ENCODE measurements around the gene FOSL1.
"Not testable (repeated sequence)": the region's sequence is repeated elsewhere in the genome, so short reads cannot be mapped to it uniquely, and the experiment has no call there.

Gene FOSL1

DNA sequence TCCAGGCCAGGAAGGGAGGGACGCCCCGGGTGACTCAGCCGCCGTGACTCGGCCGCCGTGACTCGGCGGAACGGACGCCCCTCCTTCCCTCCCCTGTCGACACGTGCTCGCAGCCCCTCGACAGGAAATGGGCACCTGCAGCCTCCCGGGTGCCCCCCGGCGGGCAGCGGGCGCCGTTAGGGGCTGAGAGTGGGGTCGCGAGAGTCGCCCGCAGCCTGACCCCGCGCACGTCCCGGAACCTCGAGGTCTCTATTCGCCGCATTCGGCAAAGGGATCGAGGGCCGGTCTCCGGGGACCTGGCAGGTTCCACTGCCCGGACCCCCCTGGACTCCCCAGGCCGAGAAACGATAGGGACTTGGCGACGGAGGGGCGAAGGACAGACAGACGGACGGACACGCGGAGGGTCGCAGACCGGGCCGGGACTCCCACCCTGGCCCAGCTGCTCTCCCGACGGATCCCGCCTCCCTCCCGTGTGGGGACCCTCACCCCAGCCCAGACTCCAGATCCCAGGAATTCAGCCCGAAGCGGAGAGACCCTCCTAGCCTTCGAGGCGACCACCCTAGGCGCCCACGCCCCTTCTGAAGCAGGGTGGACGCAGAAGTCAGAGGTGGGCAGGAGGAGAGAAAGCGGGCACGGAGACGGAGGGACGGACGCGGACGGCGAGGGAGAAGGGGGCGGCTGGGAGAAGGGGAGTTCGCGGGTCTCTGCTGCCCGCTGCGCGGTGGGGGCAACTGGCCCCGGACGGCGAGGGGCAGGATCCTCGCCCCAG is 648 bp downstream of the FOSL1 start:
- Histone ChIP-seq H3K4me3 (ENCODE audit: low read length) (peak overlapping the region; percentile 37), H3K27me3 (ENCODE audit: insufficient read depth, low read length) (peaks cover 21% of the 10 kb centered on the region), H3K36me3 (ENCODE audit: insufficient read depth, low read length) (no peaks in the 10 kb centered on the region), H2AFZ (ENCODE audit: low read depth, low read length) (peak overlapping the region; percentile 59), H3K9me3 (ENCODE audit: low read length) (no peaks in the 10 kb centered on the region), H3K4me1 (ENCODE audit: insufficient read depth, low read length) (peaks cover 13% of the 10 kb centered on the region)

GRCh38 chr11:65898656-65899355 is 1.4 kb downstream of the FOSL1 start:
- Histone ChIP-seq H2AFZ (ENCODE audit: low read depth, low read length) (no peak overlapping the region), H3K36me3 (ENCODE audit: insufficient read depth, low read length) (no peaks in the 10 kb centered on the region), H3K4me1 (ENCODE audit: insufficient read depth, low read length) (peaks cover 13% of the 10 kb centered on the region), H3K4me3 (ENCODE audit: low read length) (no peak overlapping the region), H3K27me3 (ENCODE audit: insufficient read depth, low read length) (peaks cover 21% of the 10 kb centered on the region), H3K9me3 (ENCODE audit: low read length) (no peaks in the 10 kb centered on the region)

DNA sequence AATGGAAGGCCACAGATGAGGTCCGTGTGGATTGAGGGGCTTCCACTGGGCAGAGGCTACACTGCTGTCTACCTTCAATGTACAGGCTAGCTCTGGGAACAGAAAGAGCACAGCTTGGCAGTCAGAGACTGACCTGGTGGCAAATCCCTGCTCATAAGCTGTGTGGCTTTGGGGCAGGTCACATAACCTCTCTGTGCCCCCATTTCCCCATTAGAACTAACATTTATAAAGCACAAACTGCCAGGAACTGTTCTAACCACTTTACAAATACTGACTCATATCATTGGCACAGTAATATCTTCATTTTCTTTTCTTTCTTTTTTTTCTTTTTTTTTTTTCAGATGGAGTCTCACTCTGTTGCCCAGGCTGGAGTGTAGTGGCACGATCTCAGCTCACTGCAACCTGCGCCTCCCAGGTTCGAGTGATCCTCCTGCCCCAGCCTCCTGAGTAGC is 3.1 kb downstream of the FOSL1 start:
- no peaks in the 10 kb centered on the region for H3K36me3 ChIP-seq (ENCODE audit: insufficient read depth, low read length)
- no peak overlapping the region for H3K4me3 ChIP-seq (ENCODE audit: low read length)
- peaks cover 16% of the 10 kb centered on the region for H3K27me3 ChIP-seq (ENCODE audit: insufficient read depth, low read length)

GRCh38 chr11:65896034-65896999 is 3.9 kb downstream of the FOSL1 start:
- Histone ChIP-seq H2AFZ (ENCODE audit: low read depth, low read length) (no peak overlapping the region), H3K27me3 (ENCODE audit: insufficient read depth, low read length) (peaks cover 13% of the 10 kb centered on the region), H3K9me3 (ENCODE audit: low read length) (no peaks in the 10 kb centered on the region), H3K36me3 (ENCODE audit: insufficient read depth, low read length) (no peaks in the 10 kb centered on the region), H3K4me1 (ENCODE audit: insufficient read depth, low read length) (peaks cover 10% of the 10 kb centered on the region), H3K4me3 (ENCODE audit: low read length) (no peak overlapping the region)

More for the DNA sequence above, 3.1 kb downstream of the FOSL1 start:
- Histone ChIP-seq H3K4me1 (ENCODE audit: insufficient read depth, low read length) (peaks cover 3% of the 10 kb centered on the region), H2AFZ (ENCODE audit: low read depth, low read length) (no peak overlapping the region), H3K9me3 (ENCODE audit: low read length) (no peaks in the 10 kb centered on the region)

GRCh38 chr11:65895482-65895981 is 4.7 kb downstream of the FOSL1 start:
- Histone ChIP-seq H2AFZ (ENCODE audit: low read depth, low read length) (no peak overlapping the region), H3K9me3 (ENCODE audit: low read length) (no peaks in the 10 kb centered on the region), H3K27me3 (ENCODE audit: insufficient read depth, low read length) (peaks cover 9% of the 10 kb centered on the region), H3K36me3 (ENCODE audit: insufficient read depth, low read length) (no peaks in the 10 kb centered on the region), H3K4me3 (ENCODE audit: low read length) (no peak overlapping the region), H3K4me1 (ENCODE audit: insufficient read depth, low read length) (peaks cover 12% of the 10 kb centered on the region)

DNA sequence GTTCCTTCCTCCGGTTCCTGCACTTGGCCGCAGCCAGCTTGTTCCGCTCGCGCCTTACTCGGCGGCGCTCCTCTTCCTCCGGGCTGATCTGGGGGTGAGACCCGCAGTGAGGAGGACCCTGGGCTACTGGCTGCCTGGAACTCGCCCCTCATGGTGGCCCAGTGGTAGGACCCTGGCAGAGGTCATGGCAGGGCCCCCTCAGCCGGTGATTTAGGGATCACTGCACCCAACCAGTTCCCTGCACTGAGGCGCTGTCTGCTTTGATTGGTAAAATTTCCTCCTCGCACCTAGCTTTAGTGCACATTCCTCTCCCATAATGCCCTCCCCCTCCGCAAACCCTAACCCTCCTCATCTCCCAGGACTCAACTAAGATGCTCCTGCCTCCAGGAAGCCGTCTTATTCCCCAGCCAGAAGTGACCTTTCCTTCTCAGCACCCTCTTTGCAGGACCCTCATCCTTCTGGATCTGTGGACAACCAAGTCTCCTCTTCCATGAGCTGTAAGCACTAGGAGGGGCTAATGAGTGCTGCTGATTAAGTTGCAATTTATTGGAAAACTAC is 6.1 kb downstream of the FOSL1 start:
- Histone ChIP-seq H3K4me3 (ENCODE audit: low read length) (no peak overlapping the region), H3K9me3 (ENCODE audit: low read length) (no peaks in the 10 kb centered on the region), H2AFZ (ENCODE audit: low read depth, low read length) (no peak overlapping the region), H3K36me3 (ENCODE audit: insufficient read depth, low read length) (no peaks in the 10 kb centered on the region), H3K4me1 (ENCODE audit: insufficient read depth, low read length) (peaks cover 22% of the 10 kb centered on the region), H3K27me3 (ENCODE audit: insufficient read depth, low read length) (no peaks in the 10 kb centered on the region)

- peaks cover 28% of the 10 kb centered on the region for H3K4me1 ChIP-seq (ENCODE audit: insufficient read depth, low read length)
- no peaks in the 10 kb centered on the region for H3K9me3 ChIP-seq (ENCODE audit: low read length)
- no peak overlapping the region for H2AFZ ChIP-seq (ENCODE audit: low read depth, low read length)
- no peaks in the 10 kb centered on the region for H3K27me3 ChIP-seq (ENCODE audit: insufficient read depth, low read length)
- no peak overlapping the region for H3K4me3 ChIP-seq (ENCODE audit: low read length)
- H3K36me3 ChIP-seq (ENCODE audit: insufficient read depth, low read length) = no peaks in the 10 kb centered on the region
Measured at GRCh38 chr11:65892661-65893317, 7.4 kb downstream of the FOSL1 start.

DNA sequence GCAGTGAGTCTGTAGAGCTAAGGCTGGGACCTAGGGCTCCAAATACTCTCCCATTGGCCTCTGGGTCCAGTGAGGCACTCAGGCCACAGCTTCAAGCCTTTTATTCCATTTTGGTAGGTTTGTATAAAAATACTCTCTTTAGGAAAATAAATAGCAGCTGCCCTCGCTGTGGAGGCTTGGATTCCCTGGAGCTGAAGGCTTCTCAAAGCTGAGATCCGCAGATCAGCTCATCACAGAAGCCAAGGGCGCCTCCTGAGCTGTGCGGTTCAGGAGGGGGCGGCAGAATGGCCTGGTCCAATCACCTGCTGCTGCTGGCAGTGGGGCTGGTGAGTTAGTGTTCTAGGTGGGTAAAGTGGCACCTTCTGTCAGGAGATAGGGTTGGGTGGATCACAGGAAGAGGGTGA is 8.0 kb downstream of the FOSL1 start:
- not testable (repeated sequence) for H3K27me3 ChIP-seq (ENCODE audit: insufficient read depth, low read length); H3K36me3 ChIP-seq (ENCODE audit: insufficient read depth, low read length); H2AFZ ChIP-seq (ENCODE audit: low read depth, low read length); H3K9me3 ChIP-seq (ENCODE audit: low read length)
- Histone ChIP-seq H3K4me3 (ENCODE audit: low read length) (peak overlapping the region; percentile 79), H3K4me1 (ENCODE audit: insufficient read depth, low read length) (peaks cover 32% of the 10 kb centered on the region)

- peak overlapping the region; percentile 63 for H2AFZ ChIP-seq (ENCODE audit: low read depth, low read length)
- no peaks in the 10 kb centered on the region for H3K27me3 ChIP-seq (ENCODE audit: insufficient read depth, low read length)
- peaks cover 5% of the 10 kb centered on the region for H3K36me3 ChIP-seq (ENCODE audit: insufficient read depth, low read length)
- H3K4me3 ChIP-seq (ENCODE audit: low read length) = peak overlapping the region; percentile 79
- H3K9me3 ChIP-seq (ENCODE audit: low read length) = no peaks in the 10 kb centered on the region
- H3K4me1 ChIP-seq (ENCODE audit: insufficient read depth, low read length) = peaks cover 36% of the 10 kb centered on the region
Measured at GRCh38 chr11:65891219-65892136, 8.7 kb downstream of the FOSL1 start.

- Histone ChIP-seq H3K9me3 (ENCODE audit: low read length) (no peaks in the 10 kb centered on the region), H3K36me3 (ENCODE audit: insufficient read depth, low read length) (peaks cover 13% of the 10 kb centered on the region), H2AFZ (ENCODE audit: low read depth, low read length) (peak within 1 kb of the TSS; percentile 63), H3K4me1 (ENCODE audit: insufficient read depth, low read length) (peaks cover 36% of the 10 kb centered on the region), H3K27me3 (ENCODE audit: insufficient read depth, low read length) (no peaks in the 10 kb centered on the region), H3K4me3 (ENCODE audit: low read length) (peak within 1 kb of the TSS; percentile 79)
Measured at GRCh38 chr11:65890324-65891218, 9.6 kb downstream of the FOSL1 start, which contains the start of gene CCDC85B. CCDC85B (plus strand) TSS chr11:65890673; CDS start chr11:65890784, 111 bp downstream.

All from neuron (in vitro differentiated cells).